ENCODE results near the gene WWC2.

GRCh38 chr4:183248201-183248600, 149.1 kb downstream of the WWC2 start:
- no peak for TF ChIP-seq CTCF (conservative IDR thresholded peaks at IDR 0.05; ENCODE audit: low read length)
- TF ChIP-seq EZH2phosphoT487 (IDR thresholded peaks at IDR 0.05; ENCODE audit: borderline replicate concordance): no peak

Data from Loucy (cell line).